Epithelial cell of esophagus (primary cell): ENCODE results near the gene TSHZ2.

ENCODE experiments used
- DNase-seq: peaks from one replicate; pipeline ENCODE4 v3.0.0; 2010; ENCODE audit warnings: low read depth
- H3K4me3 ChIP-seq: 2 replicates; pipeline ENCODE4 v1.5.1; 2011; ENCODE audit warnings: mild to moderate bottlenecking, low read length, control low read depth
- TF ChIP-seq, protein P1 (sequence below): IDR thresholded peaks from 2 replicates; pipeline ENCODE4 v1.5.1; 2011; ENCODE audit warnings: low read depth, mild to moderate bottlenecking, low read length, control low read depth, inconsistent platforms; ENCODE audit not compliant: insufficient read depth; ENCODE audit errors: missing control alignments

TSHZ2 gene

DNA sequence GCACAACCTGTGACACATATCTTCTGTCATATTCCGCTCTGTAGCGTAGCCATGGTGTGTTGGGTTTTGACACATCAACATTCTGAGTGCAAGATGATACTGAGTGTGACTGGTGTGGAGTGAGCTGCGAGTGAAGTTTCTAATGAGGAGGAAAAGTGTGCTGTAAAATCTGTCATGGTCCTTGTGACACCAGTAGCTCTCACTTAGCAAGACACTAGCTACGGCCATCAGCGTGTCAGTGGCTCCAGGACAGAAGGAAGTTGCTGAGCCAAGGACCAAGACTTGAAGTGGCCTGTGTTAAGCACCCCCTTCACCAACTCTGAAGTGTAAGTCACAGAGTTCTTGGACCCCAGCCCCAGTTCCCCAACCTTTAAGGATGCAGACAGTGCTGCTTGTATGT is 72.1 kb downstream of the TSHZ2 start:
- no peak overlapping the region for H3K4me3 ChIP-seq
- DNase-seq = no peak
- TF ChIP-seq, protein P1, sequence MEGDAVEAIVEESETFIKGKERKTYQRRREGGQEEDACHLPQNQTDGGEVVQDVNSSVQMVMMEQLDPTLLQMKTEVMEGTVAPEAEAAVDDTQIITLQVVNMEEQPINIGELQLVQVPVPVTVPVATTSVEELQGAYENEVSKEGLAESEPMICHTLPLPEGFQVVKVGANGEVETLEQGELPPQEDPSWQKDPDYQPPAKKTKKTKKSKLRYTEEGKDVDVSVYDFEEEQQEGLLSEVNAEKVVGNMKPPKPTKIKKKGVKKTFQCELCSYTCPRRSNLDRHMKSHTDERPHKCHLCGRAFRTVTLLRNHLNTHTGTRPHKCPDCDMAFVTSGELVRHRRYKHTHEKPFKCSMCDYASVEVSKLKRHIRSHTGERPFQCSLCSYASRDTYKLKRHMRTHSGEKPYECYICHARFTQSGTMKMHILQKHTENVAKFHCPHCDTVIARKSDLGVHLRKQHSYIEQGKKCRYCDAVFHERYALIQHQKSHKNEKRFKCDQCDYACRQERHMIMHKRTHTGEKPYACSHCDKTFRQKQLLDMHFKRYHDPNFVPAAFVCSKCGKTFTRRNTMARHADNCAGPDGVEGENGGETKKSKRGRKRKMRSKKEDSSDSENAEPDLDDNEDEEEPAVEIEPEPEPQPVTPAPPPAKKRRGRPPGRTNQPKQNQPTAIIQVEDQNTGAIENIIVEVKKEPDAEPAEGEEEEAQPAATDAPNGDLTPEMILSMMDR = no peak

DNA sequence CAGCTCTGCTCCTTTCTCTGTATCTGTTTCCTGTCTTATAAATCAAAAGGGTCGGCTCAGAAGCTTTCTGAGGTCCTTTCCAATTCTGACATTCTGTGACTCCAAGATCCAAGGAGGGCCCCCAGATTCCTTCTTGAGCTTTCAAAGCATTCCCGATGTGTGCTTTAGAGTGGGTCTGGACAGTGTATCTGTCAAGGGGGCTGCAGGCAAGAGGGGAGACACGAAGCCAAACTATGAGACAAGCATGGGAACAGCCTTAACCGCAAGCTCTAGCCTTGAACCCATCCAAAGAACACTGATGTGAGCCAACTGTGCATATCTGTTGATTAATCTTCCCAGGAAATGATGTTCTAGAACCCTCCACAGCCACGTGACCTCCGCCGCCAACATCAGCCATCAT is 73.8 kb downstream of the TSHZ2 start:
- DNase-seq = no peak
- TF ChIP-seq, protein P1 = no peak
- H3K4me3 ChIP-seq = no peak overlapping the region

DNA sequence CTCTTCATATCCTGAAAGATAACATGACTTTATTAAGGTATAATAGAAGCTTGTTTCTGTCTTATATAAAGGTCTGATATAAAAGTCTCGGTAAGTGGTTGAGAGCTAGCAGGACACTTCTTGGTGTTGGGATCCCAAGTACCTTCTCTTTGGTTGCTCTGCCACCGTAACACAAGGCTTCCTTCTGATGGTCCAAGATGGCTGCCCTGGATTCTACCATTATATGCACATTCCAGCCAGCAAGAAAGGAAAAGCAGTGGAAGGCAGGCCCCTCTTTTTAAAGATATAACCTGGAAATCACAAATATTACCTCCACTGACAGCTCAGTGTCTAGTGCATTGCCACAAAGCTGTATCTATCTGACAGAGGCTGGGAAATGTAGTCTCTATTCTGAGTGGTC is 75.0 kb downstream of the TSHZ2 start:
- DNase-seq = no peak
- no peak overlapping the region for H3K4me3 ChIP-seq
- TF ChIP-seq, protein P1 = no peak

DNA sequence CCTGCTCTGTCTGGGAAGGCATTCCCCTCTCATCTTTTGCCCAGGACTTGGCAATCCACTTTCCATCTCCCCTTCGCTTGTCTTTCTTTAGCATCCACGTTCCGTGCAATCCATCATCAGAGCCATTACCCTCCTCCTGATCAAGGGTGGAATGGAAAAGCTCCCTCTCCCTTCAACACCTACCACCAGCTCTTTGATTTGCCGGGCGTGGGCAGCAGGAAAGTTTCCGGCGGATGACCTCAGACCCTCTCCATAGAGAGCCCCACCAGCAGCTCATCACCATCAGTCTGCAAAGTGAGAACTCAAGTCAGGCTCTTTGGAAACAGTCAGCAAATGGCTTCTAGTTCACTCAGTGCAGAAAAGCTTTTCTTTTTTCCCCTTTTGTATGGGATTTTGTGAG is 76.2 kb downstream of the TSHZ2 start:
- DNase-seq = no peak
- H3K4me3 ChIP-seq = no peak overlapping the region
- TF ChIP-seq, protein P1 = no peak

DNA sequence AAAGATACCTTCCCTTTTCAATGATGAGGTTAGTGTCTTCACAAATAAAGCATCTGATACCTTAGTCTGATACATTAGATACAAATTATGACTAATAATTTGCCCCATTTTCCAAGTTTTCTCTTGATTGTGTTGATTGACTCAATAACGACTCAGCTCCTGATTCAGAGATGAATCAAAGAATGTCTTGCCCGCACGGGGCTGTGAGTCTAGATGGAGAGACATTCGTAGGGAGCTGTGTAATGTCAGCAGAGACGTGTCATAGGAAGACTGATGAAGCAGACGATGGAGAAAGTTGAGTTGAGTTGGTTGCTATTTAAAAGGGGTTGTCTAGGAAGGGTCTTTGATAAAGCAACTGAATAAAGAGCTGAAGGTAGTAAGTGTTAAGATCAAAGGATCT is 78.2 kb downstream of the TSHZ2 start:
- H3K4me3 ChIP-seq = no peak overlapping the region
- TF ChIP-seq, protein P1 = no peak
- DNase-seq = peak; percentile 55

DNA sequence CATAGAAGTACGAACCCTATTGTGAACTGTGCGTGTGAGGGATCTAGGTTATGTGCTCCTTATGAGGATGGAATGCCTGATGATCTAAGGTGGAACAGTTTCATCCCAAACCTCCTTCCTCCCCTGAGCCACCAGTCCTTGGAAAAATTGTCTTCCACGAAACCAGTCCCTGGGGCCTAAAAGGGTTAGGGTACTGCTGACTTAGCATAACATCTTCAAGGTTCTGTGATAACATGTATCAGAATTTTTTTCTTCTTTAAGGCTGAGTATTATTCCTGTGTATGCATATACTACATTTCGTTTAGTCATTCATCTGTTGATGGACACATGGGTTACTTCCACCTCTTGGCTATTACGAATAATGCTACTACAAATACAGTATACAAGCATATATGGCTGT is 80.2 kb downstream of the TSHZ2 start:
- no peak overlapping the region for H3K4me3 ChIP-seq
- TF ChIP-seq, protein P1 = no peak
- no peak for DNase-seq

DNA sequence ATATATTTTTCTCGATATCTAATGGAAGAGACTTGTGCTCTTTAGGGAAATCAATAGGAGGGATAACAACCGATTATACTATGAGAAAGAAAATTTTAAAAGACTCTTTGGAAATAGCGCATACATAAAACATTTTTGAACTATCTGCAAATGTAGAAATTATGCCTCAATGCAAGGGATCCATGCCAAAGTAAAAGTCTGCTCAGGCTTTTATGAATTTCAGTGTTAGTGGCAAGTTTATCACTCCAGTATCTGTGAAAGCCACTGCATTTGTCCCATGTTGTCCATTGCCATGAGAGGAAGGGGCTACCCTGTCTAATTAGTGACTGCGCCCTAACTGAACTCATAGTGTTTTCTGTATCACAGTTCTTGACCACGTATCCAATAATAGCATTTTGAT is 81.4 kb downstream of the TSHZ2 start:
- TF ChIP-seq, protein P1 = no peak
- no peak overlapping the region for H3K4me3 ChIP-seq

More for the DNA sequence above, 81.4 kb downstream of the TSHZ2 start:
- DNase-seq = no peak
